NCI-H2196 treated with DMSO at 0.1 percent for 48 hours (cell line): ENCODE data around the gene ABT1.
A peak's percentile ranks its signal among the peaks of the same experiment; 100 is the strongest.
"Not testable (repeated sequence)": the region's sequence is repeated elsewhere in the genome, so short reads cannot be mapped to it uniquely, and the experiment has no call there.

Experiments
- DNase-seq: peaks from one replicate; lab custom pipeline; 2025; ENCODE audit not compliant: unreplicated experiment; lab: John Stamatoyannopoulos, UW

ABT1 gene

GRCh38 chr6:26596579-26597388, at the start of gene ABT1:
Gene ABT1, plus strand, starts transcription at chr6:26596953. Its CDS starts 30 bp downstream, at chr6:26596983.
- DNase-seq, result peak; percentile 95

GRCh38 chr6:26547363-26547762, 49.4 kb upstream of the ABT1 start:
- DNase-seq, result not testable (repeated sequence)

- no peak for DNase-seq
These were observed 46.3 kb upstream of the ABT1 start for GRCh38 chr6:26550250-26550993.

GRCh38 chr6:26552205-26552604, 44.5 kb upstream of the ABT1 start:
- DNase-seq, result no peak

- no peak for DNase-seq
These were observed 44.0 kb upstream of the ABT1 start for GRCh38 chr6:26552640-26553188.

- no peak for DNase-seq
These were observed 43.5 kb upstream of the ABT1 start for GRCh38 chr6:26553264-26553634.

GRCh38 chr6:26553635-26554446, 42.9 kb upstream of the ABT1 start:
- peak; percentile 47 for DNase-seq

GRCh38 chr6:26554447-26554696, 42.4 kb upstream of the ABT1 start:
- no peak for DNase-seq

- DNase-seq, result no peak
These were observed 41.9 kb upstream of the ABT1 start for GRCh38 chr6:26554697-26555504.

GRCh38 chr6:26555505-26556262, 41.1 kb upstream of the ABT1 start:
- DNase-seq, result no peak

GRCh38 chr6:26556263-26557070, 40.3 kb upstream of the ABT1 start:
- DNase-seq, result no peak

- DNase-seq, result no peak
These were observed 35.0 kb upstream of the ABT1 start for GRCh38 chr6:26561533-26562466.

- no peak for DNase-seq
These were observed 33.3 kb upstream of the ABT1 start for GRCh38 chr6:26563488-26563887.

- DNase-seq, result peak; percentile 36
These were observed 27.9 kb upstream of the ABT1 start for GRCh38 chr6:26568601-26569432.

GRCh38 chr6:26569433-26569764, 27.4 kb upstream of the ABT1 start:
- no peak for DNase-seq

- no peak for DNase-seq
These were observed 26.5 kb upstream of the ABT1 start for GRCh38 chr6:26570027-26570809.
